ENCODE data around the gene MORN5. TPM values are rescaled to one million over a fixed set of nuclear protein-coding genes. Genes with fewer than 3 reads are reported as not detected.

Gene MORN5
- total and polyA plus RNA-seq, 9 of the 15 experiments (the other 6 are each of a cell fraction or from before 2014, with no cell fraction given) = not detected

GRCh38 chr9:122118343-122119165 is 41.2 kb upstream of the MORN5 start (continued):
- no peak for TF ChIP-seq KDM2B (CRISPR knock-in tag; IDR thresholded peaks at IDR 0.05)
- TF ChIP-seq THAP7 (CRISPR knock-in tag; IDR thresholded peaks at IDR 0.05) = no peak
- TF ChIP-seq TAL1 (IDR thresholded peaks at IDR 0.05) = no peak
- TF ChIP-seq ZNF316 (IDR thresholded peaks at IDR 0.05) = peak; percentile 68
- no peak for TF ChIP-seq OTX1 (CRISPR knock-in tag; IDR thresholded peaks at IDR 0.05)
- no peak for TF ChIP-seq CBX8 (IDR thresholded peaks at IDR 0.05; ENCODE audit: borderline replicate concordance, extremely low read depth, low read depth, low read length, poor library complexity, severe bottlenecking)
- no peak for TF ChIP-seq MTA3 (IDR thresholded peaks at IDR 0.05; ENCODE audit: borderline replicate concordance)
- no peak for TF ChIP-seq ZNF655 (CRISPR knock-in tag; IDR thresholded peaks at IDR 0.05)
- peak in 1 of 2 experiments; percentile 57; a peak in 2 of 4 replicates for TF ChIP-seq KDM1A (IDR thresholded peaks at IDR 0.05)
- TF ChIP-seq ZFP36 (IDR thresholded peaks at IDR 0.05; ENCODE audit: low read depth, low read length, partially characterized antibody) = peak; percentile 91
- TF ChIP-seq E2F3 (CRISPR knock-in tag; IDR thresholded peaks at IDR 0.05) = no peak
- no peak for TF ChIP-seq ZNF696 (CRISPR knock-in tag; conservative IDR thresholded peaks at IDR 0.05)
- peak; percentile 89 for TF ChIP-seq BCOR (IDR thresholded peaks at IDR 0.05)
- TF ChIP-seq ZNF184 (CRISPR knock-in tag; IDR thresholded peaks at IDR 0.05) = no peak
- TF ChIP-seq PHF8 (IDR thresholded peaks at IDR 0.05; ENCODE audit: borderline replicate concordance, low read length) = no peak
- peak; percentile 46; the same call in 1 of the 2 replicates for TF ChIP-seq MAFG (tag; conservative IDR thresholded peaks at IDR 0.05)
- no peak for TF ChIP-seq ETS2 (tag; IDR thresholded peaks at IDR 0.05; ENCODE audit: borderline replicate concordance, poor library complexity, severe bottlenecking)
- no peak for TF ChIP-seq CHD1 (IDR thresholded peaks at IDR 0.05; ENCODE audit: low read length)
- TF ChIP-seq ZNF140 (CRISPR knock-in tag; IDR thresholded peaks at IDR 0.05) = no peak
- no peak for TF ChIP-seq ZSCAN32 (CRISPR knock-in tag; IDR thresholded peaks at IDR 0.05)
- TF ChIP-seq GATAD2B (IDR thresholded peaks at IDR 0.05; ENCODE audit: borderline replicate concordance) = no peak
- TF ChIP-seq, protein P1, sequence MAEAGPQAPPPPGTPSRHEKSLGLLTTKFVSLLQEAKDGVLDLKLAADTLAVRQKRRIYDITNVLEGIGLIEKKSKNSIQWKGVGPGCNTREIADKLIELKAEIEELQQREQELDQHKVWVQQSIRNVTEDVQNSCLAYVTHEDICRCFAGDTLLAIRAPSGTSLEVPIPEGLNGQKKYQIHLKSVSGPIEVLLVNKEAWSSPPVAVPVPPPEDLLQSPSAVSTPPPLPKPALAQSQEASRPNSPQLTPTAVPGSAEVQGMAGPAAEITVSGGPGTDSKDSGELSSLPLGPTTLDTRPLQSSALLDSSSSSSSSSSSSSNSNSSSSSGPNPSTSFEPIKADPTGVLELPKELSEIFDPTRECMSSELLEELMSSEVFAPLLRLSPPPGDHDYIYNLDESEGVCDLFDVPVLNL (CRISPR knock-in tag; IDR thresholded peaks at IDR 0.05; ENCODE audit: low read depth) = no peak
- TF ChIP-seq, protein P2, sequence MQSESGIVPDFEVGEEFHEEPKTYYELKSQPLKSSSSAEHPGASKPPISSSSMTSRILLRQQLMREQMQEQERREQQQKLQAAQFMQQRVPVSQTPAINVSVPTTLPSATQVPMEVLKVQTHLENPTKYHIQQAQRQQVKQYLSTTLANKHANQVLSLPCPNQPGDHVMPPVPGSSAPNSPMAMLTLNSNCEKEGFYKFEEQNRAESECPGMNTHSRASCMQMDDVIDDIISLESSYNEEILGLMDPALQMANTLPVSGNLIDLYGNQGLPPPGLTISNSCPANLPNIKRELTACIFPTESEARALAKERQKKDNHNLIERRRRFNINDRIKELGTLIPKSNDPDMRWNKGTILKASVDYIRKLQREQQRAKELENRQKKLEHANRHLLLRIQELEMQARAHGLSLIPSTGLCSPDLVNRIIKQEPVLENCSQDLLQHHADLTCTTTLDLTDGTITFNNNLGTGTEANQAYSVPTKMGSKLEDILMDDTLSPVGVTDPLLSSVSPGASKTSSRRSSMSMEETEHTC (IDR thresholded peaks at IDR 0.05) = no peak
- TF ChIP-seq HNRNPK (IDR thresholded peaks at IDR 0.05; ENCODE audit: low read depth, low read length, poor library complexity, severe bottlenecking) = no peak
- TF ChIP-seq SAP30 (IDR thresholded peaks at IDR 0.05; ENCODE audit: borderline replicate concordance, insufficient read depth, low read depth, low read length, poor library complexity, severe bottlenecking) = no peak

Data from K562 (cell line).